Natural killer cell (primary cell): ENCODE results near the gene CERKL. TPM values are rescaled to one million over a fixed set of nuclear protein-coding genes. Genes with fewer than 3 reads are reported as not detected.

Experiments
- ATAC-seq, 3 donors: fragments of 150-1000 bp in 2 of 3; fragments of 200-7000 bp in 1 of 3; cut with Tn5 transposase; 1 replicate in 1 of 3; 2 replicates in 2 of 3; pipeline ENCODE4 v1.10.0; 2021; ENCODE audit warnings: mild to moderate bottlenecking in 2 of 3, moderate library complexity in 2 of 3
- DNase-seq, 2 donors: peaks; one replicate each; pipeline versions ENCODE4 v3.0.0 to v3.0.0-alpha.2; 2013 to 2021; ENCODE audit warnings: mixed read lengths in 1 of 2
- H3K27ac ChIP-seq: one replicate; pipeline ENCODE4 v1.5.1; 2013; ENCODE audit warnings: mild to moderate bottlenecking, low read length
- H3K27me3 ChIP-seq: one replicate; pipeline ENCODE4 v1.6.1; 2013; ENCODE audit warnings: low read length; ENCODE audit not compliant: control insufficient read depth, insufficient read depth
- H3K36me3 ChIP-seq: one replicate; pipeline ENCODE4 v1.6.1; 2013; ENCODE audit warnings: low read length; ENCODE audit not compliant: control insufficient read depth, insufficient read depth
- H3K4me1 ChIP-seq: one replicate; pipeline ENCODE4 v1.6.1; 2013; ENCODE audit warnings: low read length; ENCODE audit not compliant: control insufficient read depth, insufficient read depth
- H3K4me3 ChIP-seq: one replicate; pipeline ENCODE4 v1.5.1; 2013; ENCODE audit warnings: low read length
- H3K9me3 ChIP-seq: one replicate; pipeline ENCODE4 v1.6.1; 2013; ENCODE audit warnings: low read length; ENCODE audit not compliant: control insufficient read depth, insufficient read depth
- H3K27ac Mint-ChIP-seq, 2 donors: one replicate each; pipeline ENCODE4 v1.8.0; 2022; ENCODE audit warnings: mild to moderate bottlenecking in 2 of 2, mixed read lengths in 2 of 2, moderate library complexity in 1 of 2
- H3K27me3 Mint-ChIP-seq, 2 donors: one replicate each; pipeline ENCODE4 v1.8.0; 2022; ENCODE audit warnings: low read depth in 2 of 2, mixed read lengths in 2 of 2
- H3K36me3 Mint-ChIP-seq: one replicate; pipeline ENCODE4 v1.8.0; 2022; ENCODE audit warnings: mixed read lengths
- H3K4me1 Mint-ChIP-seq, 2 donors: one replicate each; pipeline ENCODE4 v1.8.0; 2022; ENCODE audit warnings: mixed read lengths in 2 of 2
- H3K4me3 Mint-ChIP-seq: one replicate; pipeline ENCODE4 v1.8.0; 2022; ENCODE audit warnings: mild to moderate bottlenecking, moderate library complexity, mixed read lengths
- H3K9me3 Mint-ChIP-seq, 2 donors: one replicate each; pipeline ENCODE4 v1.8.0; 2022; ENCODE audit warnings: mixed read lengths in 2 of 2
- WGBS: methylation state at CpG from one replicate; pipeline ENCODE4 v1.1.7; 2013; ENCODE audit warnings: missing lambda C conversion rate; ENCODE audit not compliant: insufficient coverage; 5-methylcytosine and 5-hydroxymethylcytosine counted together
- intact Hi-C: fragments of 100-400 bp; cut with micrococcal nuclease; formaldehyde crosslinking; loops from one replicate; pipeline ENCODE4 v1.14.2; 2022
- total RNA-seq, 4 donors: library from RNA; stranded (reverse); fragments of 120-200 nt in 1 of 4; gene quantifications; one replicate each; pipeline versions ENCODE4 v1.2.3 to v1.2.4, GENCODE V29; 2013 to 2022
- TF ChIP-seq, protein P1 (sequence below): fragments of 200-600 bp; IDR thresholded peaks from one replicate; pipeline ENCODE4 v1.8.0; 2022; ENCODE audit warnings: antibody characterized with exemption

Gene CERKL
- total RNA-seq, 3 donors from 2014 or later (not counting 1 experiment from before 2014, with no cell fraction given): not detected

DNA sequence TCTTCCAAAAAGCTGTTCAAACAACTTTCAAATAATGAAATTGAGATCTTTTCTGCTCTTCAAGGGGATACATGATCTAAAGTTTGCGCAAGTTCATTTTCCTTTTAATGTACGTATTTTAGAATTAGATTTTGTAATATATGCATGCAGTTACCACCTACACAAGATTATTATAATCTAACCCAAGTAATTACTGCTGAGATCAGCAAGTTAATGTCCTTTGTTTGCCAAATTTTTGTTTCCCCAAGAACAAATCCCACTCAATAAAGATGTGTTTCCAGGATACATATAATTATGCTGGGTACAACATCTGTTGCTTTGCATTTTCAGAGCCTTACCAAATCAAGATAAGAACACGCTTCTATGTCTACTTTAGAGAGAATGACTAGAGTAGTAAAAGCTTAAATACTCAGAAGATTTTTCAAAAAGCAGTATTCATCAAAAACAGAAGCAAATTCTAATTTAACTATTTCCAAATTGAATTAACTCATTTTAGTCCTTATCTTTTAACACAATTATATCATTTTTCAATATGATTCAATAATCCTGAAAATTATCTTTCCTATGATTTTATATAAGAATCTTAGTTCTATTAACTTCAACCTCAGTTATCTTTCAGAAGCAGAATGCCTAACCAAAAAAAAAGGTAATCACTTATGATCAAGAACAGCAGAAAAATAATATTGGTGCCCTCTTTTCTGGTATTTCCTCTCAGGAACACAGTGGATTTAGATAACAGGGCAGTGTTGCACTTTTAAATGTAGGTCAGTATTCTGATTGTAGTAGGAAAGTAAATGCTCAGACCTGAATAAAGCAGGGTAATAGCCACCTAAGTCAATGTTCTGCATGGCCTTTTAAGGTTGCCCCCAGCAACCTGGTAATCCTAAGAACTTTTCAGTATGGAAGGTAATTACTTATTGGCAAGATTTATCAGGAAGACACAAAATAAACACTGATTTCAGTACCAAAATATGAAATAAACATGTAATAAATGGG lies 28.0 kb downstream of the CERKL start:
- Mint-ChIP-seq H3K27me3 (peaks cover 16 to 28% of the 10 kb centered on the region in 2 donors), H3K9me3 (no peaks in the 10 kb centered on the region), H3K36me3 (no peaks in the 10 kb centered on the region), H3K4me3 (no peak overlapping the region), H3K4me1 (no peaks in the 10 kb centered on the region), H3K27ac (no peak overlapping the region)
- no CpG with 5 or more reads among the region's 3 CpGs for WGBS
- Histone ChIP-seq H3K4me3 (no peak overlapping the region), H3K27ac (no peak overlapping the region), H3K27me3 (peaks cover 6% of the 10 kb centered on the region), H3K4me1 (no peaks in the 10 kb centered on the region), H3K9me3 (no peaks in the 10 kb centered on the region), H3K36me3 (no peaks in the 10 kb centered on the region)
- no peak for ATAC-seq
- DNase-seq: no peak
- TF ChIP-seq, protein P1, sequence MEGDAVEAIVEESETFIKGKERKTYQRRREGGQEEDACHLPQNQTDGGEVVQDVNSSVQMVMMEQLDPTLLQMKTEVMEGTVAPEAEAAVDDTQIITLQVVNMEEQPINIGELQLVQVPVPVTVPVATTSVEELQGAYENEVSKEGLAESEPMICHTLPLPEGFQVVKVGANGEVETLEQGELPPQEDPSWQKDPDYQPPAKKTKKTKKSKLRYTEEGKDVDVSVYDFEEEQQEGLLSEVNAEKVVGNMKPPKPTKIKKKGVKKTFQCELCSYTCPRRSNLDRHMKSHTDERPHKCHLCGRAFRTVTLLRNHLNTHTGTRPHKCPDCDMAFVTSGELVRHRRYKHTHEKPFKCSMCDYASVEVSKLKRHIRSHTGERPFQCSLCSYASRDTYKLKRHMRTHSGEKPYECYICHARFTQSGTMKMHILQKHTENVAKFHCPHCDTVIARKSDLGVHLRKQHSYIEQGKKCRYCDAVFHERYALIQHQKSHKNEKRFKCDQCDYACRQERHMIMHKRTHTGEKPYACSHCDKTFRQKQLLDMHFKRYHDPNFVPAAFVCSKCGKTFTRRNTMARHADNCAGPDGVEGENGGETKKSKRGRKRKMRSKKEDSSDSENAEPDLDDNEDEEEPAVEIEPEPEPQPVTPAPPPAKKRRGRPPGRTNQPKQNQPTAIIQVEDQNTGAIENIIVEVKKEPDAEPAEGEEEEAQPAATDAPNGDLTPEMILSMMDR: no peak
- intact Hi-C loops: no loop called here

- Mint-ChIP-seq H3K36me3 (no peaks in the 10 kb centered on the region), H3K9me3 (no peaks in the 10 kb centered on the region), H3K4me3 (no peak overlapping the region), H3K27ac (no peak overlapping the region), H3K4me1 (no peaks in the 10 kb centered on the region), H3K27me3 (peaks cover 14 to 22% of the 10 kb centered on the region in 2 donors)
- DNase-seq (no peak), ATAC-seq (no peak)
- Histone ChIP-seq H3K4me1 (no peaks in the 10 kb centered on the region), H3K36me3 (no peaks in the 10 kb centered on the region), H3K9me3 (no peaks in the 10 kb centered on the region), H3K27ac (no peak overlapping the region), H3K27me3 (peaks cover 7% of the 10 kb centered on the region), H3K4me3 (no peak overlapping the region)
- TF ChIP-seq, protein P1: no peak
- intact Hi-C loops: no loop called here
- WGBS: 79% methylated on average over 2 of the region's 3 CpGs
Measured at GRCh38 chr2:181627545-181627944, 29.4 kb downstream of the CERKL start.

DNA sequence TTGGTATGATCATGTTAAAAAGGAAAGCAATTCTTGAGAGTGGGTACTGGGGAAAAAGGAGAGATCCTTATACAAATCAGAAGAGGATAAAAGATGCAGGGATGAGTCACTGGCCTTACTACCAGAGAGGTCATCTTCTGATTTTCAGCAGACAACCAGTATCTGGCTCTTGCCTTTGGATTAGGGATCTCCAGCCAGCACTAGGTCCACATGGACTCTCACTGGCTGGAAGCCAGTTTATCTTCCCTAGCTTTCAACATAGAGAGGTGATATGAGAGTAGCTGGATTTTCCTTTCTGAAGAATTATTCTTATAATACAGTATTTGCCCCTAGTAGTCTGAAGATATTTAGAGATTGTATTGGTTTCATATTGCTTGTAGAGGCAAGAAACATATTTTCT lies 30.2 kb downstream of the CERKL start:
- Histone ChIP-seq H3K27me3 (peaks cover 9% of the 10 kb centered on the region), H3K36me3 (no peaks in the 10 kb centered on the region), H3K4me3 (no peak overlapping the region), H3K9me3 (no peaks in the 10 kb centered on the region), H3K4me1 (no peaks in the 10 kb centered on the region), H3K27ac (no peak overlapping the region)
- peaks cover 14 to 22% of the 10 kb centered on the region in 2 donors for H3K27me3 Mint-ChIP-seq
- no peaks in the 10 kb centered on the region for H3K36me3 Mint-ChIP-seq
- TF ChIP-seq, protein P1: no peak
- DNase-seq (no peak), ATAC-seq (no peak)
- H3K4me3 Mint-ChIP-seq: no peak overlapping the region
- no peaks in the 10 kb centered on the region for H3K9me3 Mint-ChIP-seq
- H3K27ac Mint-ChIP-seq: no peak overlapping the region
- no peaks in the 10 kb centered on the region for H3K4me1 Mint-ChIP-seq
- intact Hi-C loops: no loop called here
